ENCODE data around the gene CRLF1. TPM values are rescaled to one million over a fixed set of nuclear protein-coding genes. Genes with fewer than 3 reads are reported as not detected.

The CRLF1 gene
- total RNA-seq, 1 experiment from 2014 or later = 16.2 TPM

DNA sequence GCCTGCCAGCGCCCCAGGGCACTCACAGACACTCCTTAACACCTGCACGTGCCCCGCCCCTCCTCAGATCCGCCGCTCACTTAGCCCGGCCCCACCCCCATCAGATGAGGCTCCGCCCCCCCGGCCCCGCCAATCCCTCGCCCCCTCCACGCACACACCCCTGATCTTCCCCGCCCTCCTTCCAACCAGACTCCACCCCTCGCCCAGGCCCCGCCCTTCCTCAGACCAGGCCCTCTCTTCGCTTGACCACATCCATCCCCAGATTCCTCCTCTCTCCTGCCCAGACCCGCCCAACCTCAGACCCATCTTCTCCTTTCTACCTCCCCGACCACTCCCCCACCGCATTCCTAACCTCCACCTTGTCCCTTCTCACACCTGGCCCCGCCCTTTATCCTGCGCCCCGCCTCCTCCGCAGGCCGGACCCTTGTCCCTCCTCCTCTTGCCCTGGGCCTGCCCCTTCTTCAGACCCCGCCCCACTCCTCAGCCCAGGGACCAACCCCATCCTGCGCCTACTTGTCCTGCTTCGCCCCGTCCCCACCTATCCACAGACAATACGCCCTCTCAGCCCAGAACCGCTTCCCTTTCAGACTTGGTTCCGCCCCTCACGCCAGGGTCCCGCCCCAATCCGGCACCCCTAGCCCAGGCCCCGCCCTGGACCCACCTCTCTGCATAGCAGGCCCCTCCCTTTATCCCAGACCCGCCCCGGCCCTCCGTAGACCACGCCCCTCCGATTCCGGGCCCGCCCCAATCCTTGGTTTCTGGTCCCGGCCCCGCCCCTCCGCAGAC lies 29.8 kb upstream of the CRLF1 start:
- Histone ChIP-seq H3K9ac (ENCODE audit: extremely low read depth, insufficient read length, low read length) (no peak overlapping the region), H2AFZ (ENCODE audit: low read length) (no peak overlapping the region), H2BK120ac (ENCODE audit: low read depth, low read length, poor library complexity, severe bottlenecking) (no peak overlapping the region), H3K27ac (ENCODE audit: insufficient read length, low read depth, low read length) (no peak overlapping the region), H4K91ac (ENCODE audit: insufficient read length, low read depth, low read length) (no peak overlapping the region), H4K20me1 (ENCODE audit: control insufficient read depth, insufficient read depth, insufficient read length) (no peaks in the 10 kb centered on the region), H4K8ac (replicated peaks; ENCODE audit: insufficient read length, low read depth, low read length) (no peak overlapping the region), H2BK5ac (ENCODE audit: insufficient read length, low read length) (no peak overlapping the region), H3K4me1 (ENCODE audit: insufficient read depth, low read length) (peaks cover 3% of the 10 kb centered on the region; the same call in 1 of the 2 replicates), H3K4me2 (ENCODE audit: insufficient read depth, insufficient read length, low read length) (peak overlapping the region; percentile 45), H3T11ph (ENCODE audit: low read length) (no peak overlapping the region), H3K9me3 (ENCODE audit: control insufficient read depth, low read depth, low read length) (no peaks in the 10 kb centered on the region), H3K56ac (ENCODE audit: insufficient read length, low read depth, low read length) (no peak overlapping the region), H4K5ac (ENCODE audit: insufficient read length, low read depth, low read length) (no peak overlapping the region), H3K4ac (ENCODE audit: low read depth, low read length) (no peak overlapping the region), H3K18ac (ENCODE audit: insufficient read length, low read depth, low read length) (peak overlapping the region; percentile 89), H3K23me2 (ENCODE audit: insufficient read length, low read depth, low read length, poor library complexity, severe bottlenecking) (peaks cover 9% of the 10 kb centered on the region), H2BK12ac (ENCODE audit: insufficient read length, low read depth, low read length) (no peak overlapping the region), H2BK20ac (ENCODE audit: low read depth, low read length, poor library complexity, severe bottlenecking) (no peak overlapping the region), H3K27me3 (ENCODE audit: insufficient read depth, low read length) (no peaks in the 10 kb centered on the region), H3K23ac (ENCODE audit: insufficient read length, low read depth, low read length) (no peak overlapping the region), H3K79me2 (ENCODE audit: insufficient read depth, low read length) (no peaks in the 10 kb centered on the region; the same call in 1 of the 2 replicates), H3K14ac (ENCODE audit: insufficient read depth, low read length) (peak overlapping the region; percentile 33; the same call in 1 of the 2 replicates), H2BK15ac (ENCODE audit: low read depth, low read length) (no peak overlapping the region), H3K79me1 (ENCODE audit: insufficient read depth, low read depth, low read length, poor library complexity, severe bottlenecking) (peaks cover 3% of the 10 kb centered on the region), H2AK5ac (ENCODE audit: insufficient read length, low read length) (no peak overlapping the region)
- Mint-ChIP-seq H3K27ac (peak overlapping the region; percentile 88 to 99 (median 96); a peak in 6 of 7 replicates), H3K9me3 (no peaks in the 10 kb centered on the region), H3K36me3 (ENCODE audit: insufficient read depth in 1 of 3, low read depth in 3 of 3) (peaks cover 0 to 3% (median 0%) of the 10 kb centered on the region in 3 experiments; a peak in 1 of 7 replicates), H3K27me3 (ENCODE audit: low read depth) (peaks cover 31% of the 10 kb centered on the region), H3K4me1 (peaks cover 9 to 18% of the 10 kb centered on the region in 2 experiments), H3K4me3 (peak overlapping the region; percentile 78 to 86)
- DNase-seq = peak; percentile 98
- WGBS (ENCODE audit: extremely low coverage, insufficient read length, low lambda C conversion rate) = no CpG with 5 or more reads among the region's 44 CpGs
- no peak for TF ChIP-seq CTCF (conservative IDR thresholded peaks at IDR 0.05)

Data from H9 (cell line).